ENCODE results near the gene BPIFB3. TPM values are rescaled to one million over a fixed set of nuclear protein-coding genes. Genes with fewer than 3 reads are reported as not detected.

Gene BPIFB3
- total and polyA plus RNA-seq, 2 of the 4 experiments (the other 2 are of a cell fraction) = not detected

- H3K18ac ChIP-seq (ENCODE audit: low read depth, low read length) = no peak overlapping the region
- H3K4ac ChIP-seq (ENCODE audit: low read depth, low read length) = no peak overlapping the region
- no peaks in the 10 kb centered on the region; the same call in 1 of the 2 replicates for H4K20me1 ChIP-seq (ENCODE audit: insufficient read depth, low read length)
- H3K9ac ChIP-seq (ENCODE audit: low read depth, low read length) = no peak overlapping the region
- no TSS peak for BruUV-seq (replicated peaks)
- TF ChIP-seq NFE2L2 (IDR thresholded peaks at IDR 0.05; ENCODE audit: low read depth, low read length) = no peak
- no peak for TF ChIP-seq CTCF (conservative IDR thresholded peaks at IDR 0.05; ENCODE audit: low read depth, low read length)
- TF ChIP-seq BHLHE40 (IDR thresholded peaks at IDR 0.05; ENCODE audit: low read depth, low read length) = no peak
- no peak for TF ChIP-seq USF2 (IDR thresholded peaks at IDR 0.05; ENCODE audit: low read depth, low read length)
- TF ChIP-seq MAFK (IDR thresholded peaks at IDR 0.05; ENCODE audit: low read depth, low read length) = no peak
- no peak for TF ChIP-seq POLR2A (IDR thresholded peaks at IDR 0.05; ENCODE audit: low read depth, low read length)
- no peak for TF ChIP-seq ELK1 (IDR thresholded peaks at IDR 0.05; ENCODE audit: borderline replicate concordance, low read depth, low read length)
- no peak for TF ChIP-seq RFX5 (IDR thresholded peaks at IDR 0.05; ENCODE audit: low read depth, low read length)
- no peak for TF ChIP-seq CEBPB (IDR thresholded peaks at IDR 0.05; ENCODE audit: low read depth, low read length)
- H2AFZ ChIP-seq (replicated peaks; ENCODE audit: low read length, poor library complexity) = no peak overlapping the region
- no peak overlapping the region for H3K27ac ChIP-seq (ENCODE audit: insufficient read depth, low read length)
- H4K91ac ChIP-seq (ENCODE audit: insufficient read depth, low read depth, low read length) = no peak overlapping the region
- no peak overlapping the region for H2BK20ac ChIP-seq (ENCODE audit: low read depth, low read length)
- no peak overlapping the region for H4K5ac ChIP-seq (ENCODE audit: low read depth, low read length)
- no peak overlapping the region for H2AK9ac ChIP-seq (replicated peaks; ENCODE audit: low read depth, low read length, poor library complexity)
- no peak for DNase-seq
- peaks cover 16% of the 10 kb centered on the region for H3K27me3 ChIP-seq (ENCODE audit: control insufficient read depth, insufficient read depth, low read length)
- dilution Hi-C loops (cut with HindIII; ENCODE audit: low sequenced_read_pairs, unreplicated experiment) (no loop called here), intact Hi-C loops (cut with micrococcal nuclease) (no loop called here), in situ Hi-C loops (cut with MboI; ENCODE audit: low sequenced_read_pairs) (no loop called here)
- no peak overlapping the region for H2AK5ac ChIP-seq (ENCODE audit: low read depth, low read length)
- no peak overlapping the region for H4K8ac ChIP-seq (ENCODE audit: low read depth in 2 of 2, low read length in 2 of 2)
- no peak overlapping the region for H3K14ac ChIP-seq (replicated peaks; ENCODE audit: low read depth, low read length)
- no peaks in the 10 kb centered on the region for H3K36me3 ChIP-seq (ENCODE audit: control insufficient read depth, insufficient read depth, low read length)
- ChIA-PET CTCF (no interaction called here), POLR2A (ENCODE audit: unreplicated experiment) (no interaction called here)
- no peak overlapping the region for H2BK120ac ChIP-seq (ENCODE audit: low read depth, low read length)
- H3K9me1 ChIP-seq (ENCODE audit: insufficient read depth, low read length) = no peaks in the 10 kb centered on the region
- no peak overlapping the region for H3K23ac ChIP-seq (ENCODE audit: low read depth, low read length)
- no peaks in the 10 kb centered on the region for H3K79me1 ChIP-seq (ENCODE audit: low read depth in 1 of 2, low read length in 2 of 2)
- H2BK15ac ChIP-seq (ENCODE audit: low read depth, low read length) = no peak overlapping the region
- H3K4me2 ChIP-seq (ENCODE audit: low read depth, low read length) = no peak overlapping the region
- no peak overlapping the region for H3K4me3 ChIP-seq (ENCODE audit: insufficient read depth, low read depth, low read length)
- ATAC-seq (ENCODE audit: low read depth) = no peak
- H3K56ac ChIP-seq (ENCODE audit: extremely low read depth, insufficient read depth, low read length) = no peak overlapping the region
- H3K9me3 ChIP-seq (ENCODE audit: control insufficient read depth, insufficient read depth, low read length) = no peaks in the 10 kb centered on the region
- no peak overlapping the region for H2BK5ac ChIP-seq (ENCODE audit: low read depth, low read length, poor library complexity, severe bottlenecking)
- WGBS, 2 experiments (ENCODE audit: extremely low coverage in 2 of 2, insufficient read length in 1 of 2) = no CpG with 5 or more reads among the region's 4 CpGs
- no peaks in the 10 kb centered on the region for H3K4me1 ChIP-seq (ENCODE audit: control insufficient read depth, insufficient read depth, low read length)
Observed at GRCh38 chr20:33072362-33072761, 18.7 kb downstream of the BPIFB3 start.

All from IMR-90 (cell line).